Mucosa of descending colon (tissue), 3 donors: Measurements from ENCODE around the gene PRSS33. TPM values are rescaled to one million over a fixed set of nuclear protein-coding genes. Genes with fewer than 3 reads are reported as not detected.
A peak's percentile ranks its signal among the peaks of the same experiment; 100 is the strongest.

Experiments
- ATAC-seq: fragments of 200-7000 bp; cut with Tn5 transposase; one replicate; pipeline ENCODE4 v1.9.1; 2020; ENCODE audit warnings: mild to moderate bottlenecking, moderate library complexity
- DNase-seq, 3 donors: peaks; one replicate each; pipeline ENCODE4 v3.0.0-alpha.2; 2020
- H3K36me3 ChIP-seq: fragments of 200-600 bp; one replicate; pipeline ENCODE4 v1.8.0; 2021; ENCODE audit warnings: low read depth, mild to moderate bottlenecking
- H3K4me1 ChIP-seq: fragments of 200-600 bp; one replicate; pipeline ENCODE4 v1.8.0; 2021; ENCODE audit warnings: low read depth, mild to moderate bottlenecking
- H3K4me3 ChIP-seq: fragments of 200-600 bp; one replicate; pipeline ENCODE4 v1.8.0; 2021; ENCODE audit warnings: mild to moderate bottlenecking
- H3K9me3 ChIP-seq: fragments of 200-600 bp; one replicate; pipeline ENCODE4 v1.8.0; 2021; ENCODE audit warnings: mild to moderate bottlenecking
- intact Hi-C, 2 donors: fragments of 100-400 bp; cut with DNase I in 1 of 2; cut with micrococcal nuclease in 1 of 2; formaldehyde crosslinking; loops; one replicate each; pipeline versions ENCODE4 v1.11.0 to v1.11.1; 2022; cut with DNase I, micrococcal nuclease
- total RNA-seq, 3 donors: library from RNA; stranded (reverse); fragmentation: NEBNext Ultra II Directional in 2 of 3; extraction: Animal tissue kit (Norgen Biotek cat#: 25700) in 2 of 3; gene quantifications; one replicate each; pipeline versions ENCODE4 v1.2.1 to v1.2.4, GENCODE V29; 2021 to 2023
- TF ChIP-seq, protein P1 (sequence below): fragments of 200-600 bp; IDR thresholded peaks from one replicate; pipeline ENCODE4 v1.8.0; 2022; ENCODE audit warnings: antibody characterized with exemption, mild to moderate bottlenecking
- donor health status: DM: no; HTN: no; CAD: no; lungs with moderate emphysema.
- donor health status: DM: no; HTN: no; CAD: no.
- donor health status: DM: no; HTN: yes; CAD: no.

Gene PRSS33
- total RNA-seq, 3 donors from 2014 or later: not detected

DNA sequence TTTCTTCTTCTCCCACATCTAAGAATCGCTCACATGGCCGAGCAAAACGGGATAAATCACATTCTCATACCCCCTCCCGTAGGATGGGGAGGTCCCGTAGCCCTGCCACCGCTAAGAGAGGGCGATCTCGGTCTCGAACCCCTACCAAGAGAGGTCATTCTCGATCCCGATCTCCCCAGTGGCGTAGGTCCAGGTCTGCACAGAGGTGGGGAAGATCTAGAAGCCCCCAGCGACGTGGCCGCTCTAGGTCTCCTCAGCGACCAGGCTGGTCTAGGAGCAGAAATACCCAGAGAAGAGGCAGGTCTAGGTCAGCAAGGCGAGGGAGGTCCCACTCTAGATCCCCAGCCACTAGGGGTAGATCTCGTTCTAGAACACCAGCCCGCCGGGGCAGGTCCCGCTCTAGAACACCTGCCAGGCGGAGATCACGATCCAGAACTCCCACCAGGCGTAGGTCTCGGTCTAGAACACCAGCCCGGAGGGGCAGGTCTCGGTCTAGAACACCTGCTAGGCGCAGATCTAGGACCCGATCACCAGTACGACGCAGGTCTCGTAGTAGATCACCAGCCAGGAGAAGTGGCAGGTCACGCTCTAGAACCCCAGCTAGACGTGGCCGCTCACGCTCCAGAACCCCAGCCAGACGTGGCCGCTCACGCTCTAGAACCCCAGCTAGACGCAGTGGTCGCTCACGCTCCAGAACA is 25.3 kb downstream of the PRSS33 start:
- DNase-seq (peak in 1 of 3 donors; percentile 21), ATAC-seq (no peak)
- H3K36me3 ChIP-seq: peaks cover 45% of the 10 kb centered on the region
- peaks cover 5% of the 10 kb centered on the region for H3K4me1 ChIP-seq
- no peaks in the 10 kb centered on the region for H3K9me3 ChIP-seq
- TF ChIP-seq, protein P1, sequence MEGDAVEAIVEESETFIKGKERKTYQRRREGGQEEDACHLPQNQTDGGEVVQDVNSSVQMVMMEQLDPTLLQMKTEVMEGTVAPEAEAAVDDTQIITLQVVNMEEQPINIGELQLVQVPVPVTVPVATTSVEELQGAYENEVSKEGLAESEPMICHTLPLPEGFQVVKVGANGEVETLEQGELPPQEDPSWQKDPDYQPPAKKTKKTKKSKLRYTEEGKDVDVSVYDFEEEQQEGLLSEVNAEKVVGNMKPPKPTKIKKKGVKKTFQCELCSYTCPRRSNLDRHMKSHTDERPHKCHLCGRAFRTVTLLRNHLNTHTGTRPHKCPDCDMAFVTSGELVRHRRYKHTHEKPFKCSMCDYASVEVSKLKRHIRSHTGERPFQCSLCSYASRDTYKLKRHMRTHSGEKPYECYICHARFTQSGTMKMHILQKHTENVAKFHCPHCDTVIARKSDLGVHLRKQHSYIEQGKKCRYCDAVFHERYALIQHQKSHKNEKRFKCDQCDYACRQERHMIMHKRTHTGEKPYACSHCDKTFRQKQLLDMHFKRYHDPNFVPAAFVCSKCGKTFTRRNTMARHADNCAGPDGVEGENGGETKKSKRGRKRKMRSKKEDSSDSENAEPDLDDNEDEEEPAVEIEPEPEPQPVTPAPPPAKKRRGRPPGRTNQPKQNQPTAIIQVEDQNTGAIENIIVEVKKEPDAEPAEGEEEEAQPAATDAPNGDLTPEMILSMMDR: no peak
- no peak overlapping the region for H3K4me3 ChIP-seq
- intact Hi-C loops: no loop called here

DNA sequence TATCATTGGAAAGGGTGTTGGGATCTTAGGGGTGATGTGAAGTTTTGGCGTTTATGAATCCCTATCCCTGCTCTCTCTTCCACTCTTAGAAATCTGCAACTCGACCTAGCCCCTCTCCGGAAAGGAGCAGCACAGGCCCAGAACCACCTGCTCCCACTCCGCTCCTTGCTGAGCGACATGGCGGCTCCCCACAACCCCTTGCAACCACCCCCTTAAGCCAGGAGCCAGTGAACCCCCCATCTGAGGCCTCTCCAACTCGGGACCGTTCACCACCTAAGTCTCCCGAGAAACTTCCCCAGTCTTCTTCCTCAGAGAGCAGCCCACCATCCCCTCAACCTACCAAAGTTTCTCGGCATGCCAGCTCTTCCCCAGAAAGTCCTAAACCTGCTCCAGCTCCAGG is 25.9 kb downstream of the PRSS33 start:
- Histone ChIP-seq H3K4me3 (no peak overlapping the region), H3K36me3 (peaks cover 44% of the 10 kb centered on the region), H3K9me3 (no peaks in the 10 kb centered on the region), H3K4me1 (peaks cover 7% of the 10 kb centered on the region)
- no peak for DNase-seq
- intact Hi-C loops: no loop called here
- ATAC-seq: no peak
- TF ChIP-seq, protein P1: no peak

DNA sequence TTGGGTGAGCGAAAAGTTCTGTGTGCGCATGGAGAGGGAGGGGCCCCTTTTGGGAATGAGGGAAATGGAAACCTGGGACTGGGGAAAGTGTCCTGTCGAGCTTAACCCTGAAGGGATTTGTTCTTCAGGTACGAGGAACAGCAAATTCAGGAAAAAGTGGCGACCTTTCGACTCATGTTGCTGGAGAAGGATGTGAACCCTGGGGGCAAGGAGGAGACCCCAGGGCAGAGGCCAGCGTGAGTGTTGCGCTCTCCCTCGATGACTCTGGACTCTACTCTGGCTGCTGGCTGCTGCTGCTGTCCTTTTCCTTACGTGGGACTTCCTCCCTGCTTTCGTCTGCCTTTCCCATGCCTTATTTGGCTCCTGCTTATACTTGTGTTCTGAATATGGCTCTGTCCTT is 30.0 kb downstream of the PRSS33 start:
- TF ChIP-seq, protein P1: no peak
- H3K36me3 ChIP-seq: peaks cover 26% of the 10 kb centered on the region

DNA sequence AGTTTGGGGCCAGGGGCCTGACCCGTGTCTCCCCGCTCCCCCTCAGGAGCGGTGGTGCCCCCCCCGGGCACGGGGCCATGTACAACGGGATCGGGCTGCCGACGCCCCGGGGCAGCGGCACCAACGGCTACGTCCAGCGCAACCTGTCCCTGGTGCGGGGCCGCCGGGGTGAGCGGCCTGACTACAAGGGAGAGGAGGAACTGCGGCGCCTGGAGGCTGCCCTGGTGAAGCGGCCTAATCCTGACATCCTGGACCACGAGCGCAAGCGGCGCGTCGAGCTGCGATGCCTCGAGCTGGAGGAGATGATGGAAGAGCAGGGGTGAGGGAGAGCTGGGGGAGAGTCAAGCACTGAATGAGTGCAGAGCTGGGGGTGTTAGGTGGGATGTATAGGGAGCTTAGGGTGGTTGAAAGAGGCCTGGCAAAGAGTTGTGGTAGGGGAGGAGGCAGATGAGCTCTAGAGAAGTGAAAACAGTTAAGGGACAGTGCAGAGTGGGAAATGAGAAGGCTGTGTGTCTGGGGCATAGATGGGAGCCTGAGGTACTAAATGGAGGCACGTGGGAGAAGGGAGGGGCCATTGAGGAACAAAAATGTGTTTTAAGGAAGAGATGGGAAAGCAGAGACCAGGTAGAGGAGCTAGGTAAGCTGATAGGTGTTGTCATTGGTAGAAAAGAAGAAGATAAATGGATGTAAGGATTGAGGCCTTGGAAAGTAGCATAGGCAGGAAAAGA is 30.9 kb downstream of the PRSS33 start:
- Histone ChIP-seq H3K36me3 (peaks cover 19% of the 10 kb centered on the region), H3K9me3 (no peaks in the 10 kb centered on the region), H3K4me3 (no peak overlapping the region), H3K4me1 (peaks cover 32% of the 10 kb centered on the region)
- ATAC-seq (no peak), DNase-seq (peak in 1 of 3 donors; percentile 52)
- intact Hi-C loops: no loop called here
- TF ChIP-seq, protein P1: no peak

More for the DNA sequence above, 30.0 kb downstream of the PRSS33 start:
- intact Hi-C loops: no loop called here
- H3K4me1 ChIP-seq: peaks cover 32% of the 10 kb centered on the region
- no peak overlapping the region for H3K4me3 ChIP-seq
- DNase-seq (peak in 1 of 3 donors; percentile 16), ATAC-seq (no peak)
- H3K9me3 ChIP-seq: no peaks in the 10 kb centered on the region

DNA sequence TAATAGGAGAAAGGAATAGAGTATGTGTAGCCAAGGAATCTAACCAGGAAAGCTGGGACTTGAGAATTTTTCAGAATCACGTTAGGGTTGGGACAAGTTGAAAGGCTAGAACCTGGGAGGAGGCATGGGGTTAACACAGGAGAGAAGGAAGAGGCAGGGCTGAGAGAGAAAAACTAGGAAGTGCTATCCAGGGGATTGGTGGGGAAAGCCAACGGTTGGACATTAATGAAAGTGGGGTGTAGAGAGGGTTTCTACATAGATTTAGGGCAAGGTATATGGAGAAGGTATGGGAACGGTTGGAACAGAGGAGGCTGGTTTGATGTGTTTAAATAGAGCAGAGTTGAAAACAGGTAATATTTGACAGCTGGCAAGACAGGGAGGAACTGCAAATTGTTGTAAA is 32.2 kb downstream of the PRSS33 start:
- DNase-seq (no peak), ATAC-seq (no peak)
- intact Hi-C loops: no loop called here
- H3K4me3 ChIP-seq: no peak overlapping the region
- H3K9me3 ChIP-seq: no peaks in the 10 kb centered on the region
- H3K36me3 ChIP-seq: peaks cover 18% of the 10 kb centered on the region
- TF ChIP-seq, protein P1: no peak
- H3K4me1 ChIP-seq: peaks cover 27% of the 10 kb centered on the region
